Activated T-cell treated with anti-CD3 and anti-CD28 coated beads for 24 hours (primary cell): ENCODE results near the gene LIPH.
"Not testable (repeated sequence)": the region's sequence is repeated elsewhere in the genome, so short reads cannot be mapped to it uniquely, and the experiment has no call there.

Experiments used
- DNase-seq: peaks from one replicate; pipeline ENCODE4 v3.0.0-alpha.2; 2020; ENCODE audit warnings: low read depth

LIPH gene

DNA sequence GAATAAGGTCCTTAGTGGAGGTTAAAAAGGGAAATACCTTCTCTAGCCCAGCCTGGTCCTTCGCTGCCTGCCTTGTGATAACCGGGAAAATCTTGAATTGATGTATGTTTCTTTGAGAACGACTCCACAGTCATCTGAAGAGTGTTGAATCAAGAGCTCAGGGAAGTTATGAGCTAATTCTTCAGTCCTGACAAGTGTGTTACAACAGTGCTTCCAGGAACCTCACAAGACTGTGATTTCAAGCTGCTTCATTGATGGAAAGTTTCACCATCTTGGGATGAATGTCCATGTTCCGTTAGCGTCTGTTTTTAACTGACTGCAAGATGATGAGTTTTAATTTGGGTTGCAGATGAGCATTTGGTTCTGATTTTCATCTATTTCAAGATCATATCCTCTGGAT lies 66.0 kb downstream of the LIPH start:
- DNase-seq, result no peak

DNA sequence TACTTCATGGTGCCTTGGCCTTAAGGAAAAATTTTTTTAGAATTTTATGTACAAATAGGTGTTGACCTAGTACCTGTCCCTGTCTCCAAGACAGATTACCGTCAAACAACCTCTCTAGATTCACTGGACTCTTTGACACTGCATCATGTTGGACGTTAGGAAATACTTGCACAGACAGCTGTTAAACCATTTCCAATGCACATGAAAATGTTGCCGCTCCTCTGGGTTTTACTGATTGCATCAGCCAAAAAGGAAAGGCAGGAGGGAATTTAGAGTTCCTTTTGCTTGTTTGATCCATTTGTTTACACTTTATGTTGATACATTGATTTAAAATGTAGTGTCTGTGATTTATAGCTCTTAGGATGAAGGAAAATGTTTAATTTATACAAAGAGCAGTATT lies 68.1 kb downstream of the LIPH start:
- DNase-seq, result no peak

DNA sequence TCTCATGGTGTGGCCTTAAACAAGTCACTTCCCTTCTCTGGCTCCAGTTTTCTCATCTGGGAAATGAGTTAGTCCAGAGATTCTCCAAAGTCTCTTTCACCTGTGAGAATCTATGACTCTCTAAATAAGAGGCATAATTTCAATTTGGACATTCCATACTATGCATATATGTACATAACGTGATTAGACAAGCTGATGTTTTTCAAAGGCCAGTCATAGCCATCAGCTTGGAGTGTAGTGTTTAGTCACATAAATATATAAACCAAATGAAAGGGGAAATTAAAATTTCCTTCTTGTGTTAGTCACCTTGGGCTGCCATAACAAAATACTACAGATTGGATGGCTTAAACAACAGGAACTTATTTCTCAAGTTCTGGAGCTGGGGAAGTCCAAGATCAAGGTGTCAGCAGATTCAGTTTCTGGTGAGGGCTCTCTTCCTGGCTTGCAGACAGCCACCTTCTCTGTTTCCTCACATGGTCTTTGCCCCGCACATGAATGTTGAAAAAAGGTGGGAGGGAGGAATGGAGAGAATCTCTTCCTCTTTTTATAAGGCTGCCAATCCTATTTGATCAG lies 72.9 kb downstream of the LIPH start:
- DNase-seq, result no peak

DNA sequence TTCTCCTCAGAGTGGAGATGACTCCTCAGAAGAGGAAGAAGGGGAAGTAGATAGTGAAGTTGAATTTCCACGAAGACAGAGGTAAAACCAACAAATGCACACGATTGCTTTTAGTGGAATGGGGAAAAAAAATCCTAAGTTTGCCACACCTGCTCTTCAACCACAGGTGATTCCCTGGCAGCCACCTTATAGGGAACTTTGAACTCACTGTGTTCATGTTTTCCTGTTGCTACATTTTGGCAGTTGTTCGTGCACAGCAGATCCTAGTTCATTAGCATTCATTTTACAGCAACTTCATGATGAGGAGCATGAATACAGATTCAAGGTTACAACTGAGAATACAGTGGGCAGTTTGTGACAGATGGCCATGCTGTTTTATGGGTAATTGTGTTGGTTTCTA lies 75.1 kb downstream of the LIPH start:
- no peak for DNase-seq

DNA sequence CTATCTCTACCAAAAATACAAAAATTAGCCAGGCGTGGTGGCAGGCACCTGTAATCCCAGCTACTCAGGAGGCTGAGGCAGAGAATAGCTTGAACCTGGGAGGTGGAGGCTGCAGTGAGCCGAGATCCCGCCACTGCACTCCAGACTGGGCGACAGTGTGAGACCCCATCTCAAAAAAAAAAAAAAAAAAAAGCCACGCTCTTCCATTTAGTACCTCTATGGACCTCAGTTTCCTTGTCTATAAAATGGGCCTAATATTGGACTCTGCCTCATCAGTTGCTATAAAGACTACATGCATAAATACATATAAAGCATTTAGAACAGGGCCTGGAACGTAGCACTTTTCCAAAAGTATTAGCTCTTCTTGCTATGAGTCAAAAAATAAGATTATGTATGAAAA lies 77.5 kb downstream of the LIPH start:
- not testable (repeated sequence) for DNase-seq

DNA sequence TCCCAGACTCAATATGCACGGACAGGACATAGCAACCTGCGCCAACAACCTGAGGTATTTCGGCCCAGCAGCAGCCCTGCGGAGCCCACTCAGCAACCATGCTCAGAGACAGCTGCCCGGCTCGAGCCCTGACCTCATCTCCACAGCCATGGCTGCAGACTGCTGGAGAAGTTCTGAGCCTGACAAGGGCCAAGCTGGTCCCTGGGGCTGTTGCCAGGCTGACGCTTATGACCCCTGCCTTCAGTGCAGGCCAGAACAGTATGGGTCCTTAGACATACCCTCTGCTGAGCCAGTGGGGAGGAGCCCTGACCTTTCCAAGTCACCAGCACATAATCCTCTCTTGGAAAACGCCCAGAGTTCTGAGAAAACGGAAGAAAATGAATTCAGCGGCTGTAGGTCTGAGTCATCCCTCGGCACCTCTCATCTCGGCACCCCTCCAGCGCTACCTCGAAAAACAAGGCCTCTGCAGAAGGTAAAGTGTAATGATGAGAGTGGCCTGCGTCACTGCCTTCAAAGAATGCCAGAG lies 79.0 kb downstream of the LIPH start:
- DNase-seq, result no peak

DNA sequence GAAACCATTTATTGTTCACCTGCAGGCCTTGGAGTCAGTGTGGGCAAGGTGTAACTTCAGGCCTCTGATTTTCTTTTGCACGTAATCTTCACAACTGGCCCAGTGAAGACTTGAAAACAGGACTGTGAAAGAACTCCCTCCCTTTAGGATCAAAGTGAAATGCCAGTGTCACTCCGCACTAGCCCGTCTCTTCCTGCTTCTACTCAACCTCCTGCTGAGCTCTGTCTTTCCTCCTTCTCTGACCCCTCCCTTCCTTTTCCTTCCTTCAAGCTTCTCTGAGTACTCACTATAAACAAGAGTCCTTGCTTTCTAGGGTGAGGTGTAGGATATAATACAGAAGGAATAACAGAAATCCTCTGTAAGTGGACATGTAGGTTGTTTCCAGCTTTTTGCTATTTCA lies 82.1 kb downstream of the LIPH start:
- no peak for DNase-seq

DNA sequence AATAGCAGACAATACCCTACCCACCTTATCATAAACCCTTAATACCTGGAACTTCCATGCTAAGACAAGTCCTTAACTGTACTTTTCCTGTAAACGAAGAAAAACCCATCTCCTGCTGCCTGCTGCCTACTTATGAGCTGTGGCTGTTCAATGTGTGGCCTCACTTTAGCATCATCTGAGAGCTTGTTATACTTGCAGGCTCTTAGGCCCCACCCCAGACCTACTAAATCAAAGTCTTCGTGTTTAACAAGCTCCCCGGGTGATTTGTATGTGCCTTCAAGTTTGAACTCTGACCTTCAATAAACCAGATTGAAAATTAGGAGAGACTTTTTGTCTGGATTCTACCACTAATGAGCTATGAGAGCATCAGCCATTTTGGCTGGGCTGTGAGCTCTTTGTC lies 82.8 kb downstream of the LIPH start:
- no peak for DNase-seq

DNA sequence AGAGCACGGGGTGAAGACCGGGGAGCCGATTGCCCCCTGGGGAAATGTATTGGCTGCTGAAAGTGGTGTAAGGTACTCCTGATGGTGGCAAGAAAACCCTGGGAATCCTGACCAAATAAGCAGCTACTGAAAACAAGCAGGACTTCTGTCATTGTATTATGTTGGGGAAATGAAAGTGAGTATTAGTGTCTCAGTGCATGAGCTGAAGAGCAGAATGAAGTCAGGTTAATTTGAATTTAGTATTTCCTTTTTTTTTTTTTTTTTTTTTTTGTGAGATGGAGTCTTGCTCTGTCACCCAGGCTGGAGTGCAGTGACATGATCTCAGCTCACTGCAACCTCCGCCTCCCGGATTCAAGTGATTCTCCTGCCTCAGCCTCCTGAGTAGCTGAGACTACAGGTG lies 86.3 kb downstream of the LIPH start:
- DNase-seq, result not testable (repeated sequence)

DNA sequence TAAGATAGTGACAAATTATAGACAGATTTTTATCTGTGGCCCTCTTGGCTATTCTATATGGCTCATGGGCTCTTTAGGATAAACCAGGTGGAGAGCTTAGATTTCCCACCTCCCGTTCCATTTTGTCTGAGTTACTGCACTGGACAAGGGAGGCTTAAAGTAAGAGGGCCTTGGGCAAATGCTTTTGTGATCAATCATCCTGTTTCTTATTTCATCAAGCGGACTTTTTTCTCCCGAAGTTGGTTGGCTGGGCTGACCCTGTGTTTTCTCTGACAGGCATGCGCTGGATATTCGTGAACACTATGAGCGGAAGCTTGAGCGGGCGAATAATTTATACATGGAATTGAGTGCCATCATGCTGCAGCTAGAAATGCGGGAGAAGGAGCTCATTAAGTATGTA lies 86.9 kb downstream of the LIPH start:
- DNase-seq, result no peak

DNA sequence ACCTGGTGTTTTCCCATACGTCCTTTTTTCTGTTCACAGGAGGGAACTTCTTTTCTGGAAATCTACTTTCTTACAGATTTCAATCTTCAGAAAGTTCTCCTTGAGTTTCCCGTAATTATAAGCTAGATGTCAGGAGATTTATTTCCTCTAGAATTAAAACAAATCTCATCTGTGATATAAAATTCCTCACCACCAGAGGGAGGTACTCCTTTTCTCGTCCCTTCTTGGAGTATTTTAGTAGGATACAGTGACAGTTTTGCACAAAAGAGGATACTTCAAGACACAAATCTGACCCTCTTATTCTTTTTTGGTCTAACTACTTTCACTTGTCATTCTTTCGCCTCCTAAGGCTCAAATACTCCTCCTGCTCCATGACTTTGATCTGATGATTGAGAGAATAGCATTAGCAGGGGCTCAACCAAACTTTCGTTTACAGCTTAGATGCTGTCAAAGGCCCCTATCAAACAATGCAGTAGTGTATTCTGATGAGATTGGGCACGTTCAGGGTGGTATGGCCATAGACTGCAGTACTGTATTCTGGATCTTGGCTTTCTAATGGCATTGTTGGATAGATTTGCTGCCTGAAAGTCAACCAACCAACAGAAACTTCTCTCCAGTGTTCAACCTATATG lies 91.6 kb downstream of the LIPH start:
- DNase-seq, result no peak

DNA sequence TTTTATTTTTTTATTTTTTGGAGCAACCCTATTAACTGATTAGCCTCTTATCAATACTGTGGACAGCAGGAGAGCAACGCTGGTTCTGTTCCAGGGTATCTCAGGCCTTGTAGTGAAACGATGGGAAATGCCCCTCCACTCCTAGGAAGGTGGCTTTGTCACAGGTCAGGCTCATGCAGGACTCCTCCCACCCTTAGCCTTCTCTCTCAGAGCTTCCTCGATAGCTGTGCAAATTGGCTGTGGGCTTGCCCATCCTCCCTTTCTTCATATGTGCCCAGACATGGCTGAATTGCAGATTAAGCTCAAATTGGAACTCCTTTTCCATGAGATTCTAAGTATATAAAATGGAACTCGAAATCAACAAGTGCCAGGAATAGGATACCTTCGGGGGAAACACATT lies 92.1 kb downstream of the LIPH start:
- no peak for DNase-seq

DNA sequence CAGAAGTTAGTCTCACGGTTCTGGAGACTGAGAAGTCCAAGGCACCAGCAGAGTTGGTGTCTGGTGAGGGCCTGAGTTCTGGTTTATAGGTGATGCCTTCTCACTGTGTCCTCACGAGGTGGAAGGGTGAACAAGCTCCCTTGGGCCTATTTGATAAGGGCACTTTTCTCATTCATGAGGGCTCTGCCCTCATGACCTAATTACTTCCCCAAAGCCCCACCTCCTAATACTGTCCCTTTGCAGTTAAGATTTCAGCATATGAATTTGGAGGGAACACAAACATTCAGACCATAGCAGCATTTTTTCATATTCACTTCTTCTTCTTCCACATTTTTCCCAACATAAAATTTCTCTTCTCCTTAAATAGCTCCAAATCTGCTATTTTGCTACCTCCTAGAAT lies 95.0 kb downstream of the LIPH start:
- no peak for DNase-seq
